Liver (tissue), 3 donors: ENCODE measurements around the gene ID1.

Source experiments
- ATF3 ChIP-seq: IDR thresholded peaks from 2 replicates; pipeline ENCODE4 v1.6.1; 2016; ENCODE audit warnings: antibody characterized with exemption
- CTCF ChIP-seq: fragments of 150-350 bp; IDR thresholded peaks from 2 replicates; pipeline ENCODE4 v1.5.1; 2017; ENCODE audit warnings: improper control_type of control experiment, low read depth, low read length; ENCODE audit not compliant: missing input control
- EGR1 ChIP-seq, 2 donors: IDR thresholded peaks; 2 replicates each; pipeline ENCODE4 v1.6.1; 2016 to 2018; ENCODE audit warnings: antibody characterized with exemption in 2 of 2, low read depth in 2 of 2
- FOXA1 ChIP-seq: IDR thresholded peaks from 2 replicates; pipeline ENCODE4 v1.6.1; 2016; ENCODE audit warnings: antibody characterized with exemption
- HNF4G ChIP-seq: IDR thresholded peaks from 2 replicates; pipeline ENCODE4 v1.6.1; 2016; ENCODE audit warnings: antibody characterized with exemption
- JUND ChIP-seq, 2 donors: IDR thresholded peaks; 2 replicates each; pipeline ENCODE4 v1.6.1; 2016; ENCODE audit warnings: antibody characterized with exemption in 2 of 2
- MAX ChIP-seq: IDR thresholded peaks from 2 replicates; pipeline ENCODE4 v1.6.1; 2016; ENCODE audit warnings: antibody characterized with exemption
- RAD21 ChIP-seq, 2 donors: IDR thresholded peaks; 2 replicates each; pipeline ENCODE4 v1.6.1; 2016; ENCODE audit warnings: antibody characterized with exemption in 2 of 2, mild to moderate bottlenecking in 2 of 2
- REST ChIP-seq: IDR thresholded peaks from 2 replicates; pipeline ENCODE4 v1.6.1; 2016; ENCODE audit warnings: antibody characterized with exemption, mild to moderate bottlenecking
- RXRA ChIP-seq, 2 donors: IDR thresholded peaks; 2 replicates each; pipeline ENCODE4 v1.6.1; 2017 to 2018; ENCODE audit warnings: antibody characterized with exemption in 2 of 2, mild to moderate bottlenecking in 1 of 2
- SP1 ChIP-seq: IDR thresholded peaks from 2 replicates; pipeline ENCODE4 v1.6.1; 2018; ENCODE audit warnings: antibody characterized with exemption, mild to moderate bottlenecking
- TAF1 ChIP-seq: conservative IDR thresholded peaks from 2 replicates; pipeline ENCODE4 v1.6.1; 2016; ENCODE audit warnings: antibody characterized with exemption, mild to moderate bottlenecking
- YY1 ChIP-seq: IDR thresholded peaks from 2 replicates; pipeline ENCODE4 v1.6.1; 2016; ENCODE audit warnings: antibody characterized with exemption, mild to moderate bottlenecking
- donor health status: healthy.
- donor health status: healthy.

- TF ChIP-seq CTCF (no peak), JUND (IDR thresholded peaks at IDR 0.05) (no peak), RXRA (IDR thresholded peaks at IDR 0.05) (no peak), YY1 (no peak), TAF1 (no peak), ATF3 (no peak), FOXA1 (no peak), REST (no peak), EGR1 (IDR thresholded peaks at IDR 0.05; ENCODE audit: low read depth in 2 of 2) (no peak), HNF4G (no peak), SP1 (no peak), RAD21 (IDR thresholded peaks at IDR 0.05) (no peak), MAX (no peak)
Observed at GRCh38 chr20:31560746-31561598, 44.1 kb upstream of the ID1 start.
